ENCODE data around the gene CAMSAP3. TPM values are rescaled to one million over a fixed set of nuclear protein-coding genes. Genes with fewer than 3 reads are reported as not detected.
A peak's percentile ranks its signal among the peaks of the same experiment; 100 is the strongest.

CAMSAP3 gene
- total and polyA plus RNA-seq, 11 donors: 0.04 to 3.7 (median 0.72) TPM

DNA sequence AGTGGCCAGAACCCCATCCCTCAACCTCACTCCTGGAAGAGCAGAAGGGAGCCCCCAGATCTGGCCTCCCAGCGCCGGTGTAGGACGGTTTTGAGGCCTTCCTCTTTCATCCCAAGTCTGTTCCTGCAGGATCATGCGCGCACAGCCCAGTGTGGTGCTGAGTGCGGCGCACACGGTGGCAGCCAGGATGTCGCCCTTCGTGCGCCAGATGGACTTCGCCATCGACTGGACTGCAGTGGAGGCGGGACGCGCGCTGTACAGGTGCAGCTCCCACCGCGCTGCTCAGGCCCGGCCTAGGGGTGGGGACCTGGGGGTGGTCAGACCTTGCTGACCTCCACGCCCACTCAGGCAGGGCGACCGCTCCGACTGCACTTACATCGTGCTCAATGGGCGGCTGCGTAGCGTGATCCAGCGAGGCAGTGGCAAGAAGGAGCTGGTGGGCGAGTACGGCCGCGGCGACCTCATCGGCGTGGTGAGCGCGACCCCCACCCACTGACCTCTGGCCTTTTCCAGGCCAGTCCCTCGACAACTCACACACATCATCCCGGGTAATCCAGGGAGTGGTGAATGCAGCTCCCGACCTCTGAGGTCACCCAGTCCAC, 45.4 kb upstream of the CAMSAP3 start:
- ATAC-seq (peak in 1 of 4 donors; percentile 12), DNase-seq (no peak)
- WGBS, 4 donors: 94 to 96% (median 95%) methylated on average over 38 to 41 of the region's 41 CpGs
- intact Hi-C loops (cut with DNase I): no loop called here
- peaks cover 0 to 60% (median 21%) of the 10 kb centered on the region in 9 donors for H3K36me3 ChIP-seq
- no peaks in the 10 kb centered on the region for H3K27me3 ChIP-seq
- no peak overlapping the region for H3K27ac ChIP-seq
- TF ChIP-seq POLR2A (IDR thresholded peaks at IDR 0.05): no peak
- TF ChIP-seq, protein P1, sequence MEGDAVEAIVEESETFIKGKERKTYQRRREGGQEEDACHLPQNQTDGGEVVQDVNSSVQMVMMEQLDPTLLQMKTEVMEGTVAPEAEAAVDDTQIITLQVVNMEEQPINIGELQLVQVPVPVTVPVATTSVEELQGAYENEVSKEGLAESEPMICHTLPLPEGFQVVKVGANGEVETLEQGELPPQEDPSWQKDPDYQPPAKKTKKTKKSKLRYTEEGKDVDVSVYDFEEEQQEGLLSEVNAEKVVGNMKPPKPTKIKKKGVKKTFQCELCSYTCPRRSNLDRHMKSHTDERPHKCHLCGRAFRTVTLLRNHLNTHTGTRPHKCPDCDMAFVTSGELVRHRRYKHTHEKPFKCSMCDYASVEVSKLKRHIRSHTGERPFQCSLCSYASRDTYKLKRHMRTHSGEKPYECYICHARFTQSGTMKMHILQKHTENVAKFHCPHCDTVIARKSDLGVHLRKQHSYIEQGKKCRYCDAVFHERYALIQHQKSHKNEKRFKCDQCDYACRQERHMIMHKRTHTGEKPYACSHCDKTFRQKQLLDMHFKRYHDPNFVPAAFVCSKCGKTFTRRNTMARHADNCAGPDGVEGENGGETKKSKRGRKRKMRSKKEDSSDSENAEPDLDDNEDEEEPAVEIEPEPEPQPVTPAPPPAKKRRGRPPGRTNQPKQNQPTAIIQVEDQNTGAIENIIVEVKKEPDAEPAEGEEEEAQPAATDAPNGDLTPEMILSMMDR (IDR thresholded peaks at IDR 0.05): no peak
- H3K4me3 ChIP-seq: no peak overlapping the region
- H3K9me3 ChIP-seq: no peaks in the 10 kb centered on the region
- peaks cover 0 to 7% (median 0%) of the 10 kb centered on the region in 12 donors for H3K4me1 ChIP-seq

DNA sequence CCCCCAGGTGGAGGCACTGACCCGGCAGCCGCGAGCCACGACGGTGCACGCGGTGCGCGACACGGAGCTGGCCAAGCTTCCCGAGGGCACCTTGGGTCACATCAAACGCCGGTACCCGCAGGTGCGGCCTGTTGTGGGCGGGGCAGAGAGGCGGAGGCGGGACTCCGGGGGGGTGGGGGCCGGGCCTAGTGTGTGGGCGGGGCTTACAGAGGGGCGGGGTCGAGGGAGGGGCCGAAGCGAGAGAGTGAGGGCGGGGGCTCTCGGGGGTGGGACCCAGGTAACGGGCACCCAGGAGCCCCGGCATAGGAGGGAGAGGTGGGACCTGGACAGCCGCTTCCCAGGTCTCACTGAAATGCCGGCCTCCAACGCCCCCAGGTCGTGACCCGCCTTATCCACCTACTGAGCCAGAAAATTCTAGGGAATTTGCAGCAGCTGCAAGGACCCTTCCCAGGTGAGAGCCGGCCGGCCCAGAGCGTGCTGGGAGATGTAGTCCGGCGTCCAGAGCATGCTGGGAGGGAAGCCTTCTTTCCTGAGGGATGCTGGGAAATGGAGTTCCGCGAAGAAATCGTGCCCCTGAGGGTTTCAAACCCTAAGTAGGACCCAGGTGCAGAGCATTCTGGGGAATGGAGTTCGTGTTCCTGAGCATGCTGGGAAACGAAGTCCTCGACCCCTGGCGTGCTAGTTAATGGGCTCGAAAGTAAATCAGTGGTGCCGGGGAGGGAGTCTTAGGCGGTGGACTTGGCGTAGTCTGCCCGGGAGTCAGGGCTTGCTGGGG, 44.5 kb upstream of the CAMSAP3 start:
- TF ChIP-seq, protein P1 (IDR thresholded peaks at IDR 0.05): no peak
- TF ChIP-seq POLR2A (IDR thresholded peaks at IDR 0.05): no peak
- H3K4me3 ChIP-seq: peak overlapping the region in 9 of 12 donors; percentile 28 to 56 (median 41)
- H3K9me3 ChIP-seq: no peaks in the 10 kb centered on the region
- H3K27ac ChIP-seq: peak overlapping the region in 1 of 12 donors; percentile 63
- intact Hi-C loops (cut with DNase I): no loop called here
- no peaks in the 10 kb centered on the region for H3K27me3 ChIP-seq
- H3K4me1 ChIP-seq: peaks cover 0 to 5% (median 0%) of the 10 kb centered on the region in 12 donors
- 25 to 40% (median 37%) methylated on average over 43 to 51 of the region's 51 CpGs for WGBS, 4 donors
- ATAC-seq: peak; percentile 92 to 97 (median 95)
- H3K36me3 ChIP-seq: peaks cover 0 to 63% (median 29%) of the 10 kb centered on the region in 9 donors
- peak in 4 of 5 donors; percentile 65 to 86 (median 76) for DNase-seq

DNA sequence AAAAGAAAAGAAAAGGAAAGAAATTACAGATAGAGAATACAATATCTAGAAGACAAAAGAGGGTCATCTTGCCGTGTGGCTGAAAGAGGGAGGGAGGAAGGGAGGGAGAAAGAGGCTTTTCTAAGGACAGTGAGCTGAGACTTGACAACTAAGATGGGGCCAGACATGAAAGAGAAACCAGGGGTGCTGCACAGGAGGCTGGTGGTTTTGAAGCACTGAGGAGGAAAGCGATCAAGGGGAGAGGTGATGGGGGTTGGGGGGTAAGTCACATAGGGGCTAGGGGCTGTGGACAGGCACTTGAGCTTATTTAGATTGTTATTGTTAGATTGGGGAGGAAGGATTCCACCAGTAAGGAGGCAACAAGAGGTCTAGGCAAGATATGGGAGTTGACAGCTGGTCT, 42.9 kb upstream of the CAMSAP3 start:
- Histone ChIP-seq H3K4me1 (peaks cover 0 to 5% (median 0%) of the 10 kb centered on the region in 12 donors), H3K27me3 (no peaks in the 10 kb centered on the region), H3K9me3 (no peaks in the 10 kb centered on the region), H3K27ac (no peak overlapping the region), H3K4me3 (no peak overlapping the region), H3K36me3 (peaks cover 0 to 74% (median 45%) of the 10 kb centered on the region in 9 donors)
- 47 to 98% (median 89%) methylated on average over 2 of the region's 2 CpGs for WGBS, 4 donors
- no peak for ATAC-seq
- DNase-seq: no peak
- TF ChIP-seq, protein P1 (IDR thresholded peaks at IDR 0.05): no peak
- TF ChIP-seq POLR2A (IDR thresholded peaks at IDR 0.05): no peak
- intact Hi-C loops (cut with DNase I): no loop called here

DNA sequence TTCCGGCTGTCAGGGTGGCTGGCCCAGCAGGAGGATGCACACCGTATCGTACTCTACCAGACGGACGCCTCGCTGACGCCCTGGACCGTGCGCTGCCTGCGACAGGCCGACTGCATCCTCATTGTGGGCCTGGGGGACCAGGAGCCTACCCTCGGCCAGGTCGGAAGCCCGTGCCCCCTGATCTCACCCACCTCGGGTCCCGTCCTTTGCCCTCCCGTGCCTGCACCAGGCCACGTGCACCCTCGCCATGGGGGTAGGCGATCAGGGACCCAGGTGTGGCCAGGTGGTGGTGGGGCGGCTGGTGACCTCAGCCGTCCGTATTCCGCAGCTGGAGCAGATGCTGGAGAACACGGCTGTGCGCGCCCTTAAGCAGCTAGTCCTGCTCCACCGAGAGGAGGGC, 41.1 kb upstream of the CAMSAP3 start:
- Histone ChIP-seq H3K27ac (no peak overlapping the region), H3K4me1 (peaks cover 0 to 5% (median 0%) of the 10 kb centered on the region in 12 donors), H3K27me3 (no peaks in the 10 kb centered on the region), H3K36me3 (peaks cover 0 to 91% (median 63%) of the 10 kb centered on the region in 9 donors), H3K4me3 (no peak overlapping the region), H3K9me3 (no peaks in the 10 kb centered on the region)
- DNase-seq (no peak), ATAC-seq (no peak)
- TF ChIP-seq POLR2A (IDR thresholded peaks at IDR 0.05): no peak
- TF ChIP-seq, protein P1 (IDR thresholded peaks at IDR 0.05): no peak
- intact Hi-C loops (cut with DNase I): no loop called here
- 87 to 94% (median 92%) methylated on average over 15 to 28 of the region's 28 CpGs for WGBS, 4 donors

Measured in heart left ventricle (tissue), 16 donors.